ENCODE measurements around the gene MRRF.
"Not testable (repeated sequence)": the region's sequence is repeated elsewhere in the genome, so short reads cannot be mapped to it uniquely, and the experiment has no call there.

MRRF gene

DNA sequence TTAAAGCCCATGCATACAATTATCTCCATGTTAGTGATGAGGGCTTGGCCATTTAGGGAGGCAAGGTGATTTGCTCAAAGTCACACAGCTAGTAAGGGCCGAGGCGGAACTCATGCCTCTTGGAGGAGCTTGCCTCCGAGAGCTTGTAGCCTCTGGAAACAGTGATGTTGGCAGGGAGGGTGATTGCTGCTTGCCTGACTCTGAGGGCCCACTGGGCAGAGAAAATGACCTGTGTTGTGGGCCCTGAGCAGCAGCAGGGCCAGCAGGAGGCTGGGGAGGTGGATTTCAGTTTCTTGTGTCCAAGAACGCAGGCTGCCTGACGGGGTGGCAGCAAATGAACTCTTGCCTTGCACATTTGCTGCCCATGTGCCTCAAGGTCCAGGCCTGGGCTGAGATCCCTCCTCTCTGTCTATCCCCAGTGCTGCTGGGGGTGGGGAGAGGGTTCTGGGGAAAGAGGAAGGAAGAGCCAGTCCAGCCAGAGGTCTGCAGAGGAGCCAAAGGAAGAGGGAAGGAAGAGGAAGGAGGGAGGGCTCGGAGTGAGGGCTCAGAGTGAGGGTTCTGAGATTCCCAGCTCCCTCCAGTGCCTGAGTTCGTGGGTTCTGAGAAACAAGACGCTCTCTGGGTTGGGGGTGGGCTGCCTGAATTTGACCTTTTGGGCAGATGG is 90.0 kb downstream of the MRRF start:
- no peak for DNase-seq (ENCODE audit: low read depth in 3 of 3, low spot score in 1 of 3)

DNA sequence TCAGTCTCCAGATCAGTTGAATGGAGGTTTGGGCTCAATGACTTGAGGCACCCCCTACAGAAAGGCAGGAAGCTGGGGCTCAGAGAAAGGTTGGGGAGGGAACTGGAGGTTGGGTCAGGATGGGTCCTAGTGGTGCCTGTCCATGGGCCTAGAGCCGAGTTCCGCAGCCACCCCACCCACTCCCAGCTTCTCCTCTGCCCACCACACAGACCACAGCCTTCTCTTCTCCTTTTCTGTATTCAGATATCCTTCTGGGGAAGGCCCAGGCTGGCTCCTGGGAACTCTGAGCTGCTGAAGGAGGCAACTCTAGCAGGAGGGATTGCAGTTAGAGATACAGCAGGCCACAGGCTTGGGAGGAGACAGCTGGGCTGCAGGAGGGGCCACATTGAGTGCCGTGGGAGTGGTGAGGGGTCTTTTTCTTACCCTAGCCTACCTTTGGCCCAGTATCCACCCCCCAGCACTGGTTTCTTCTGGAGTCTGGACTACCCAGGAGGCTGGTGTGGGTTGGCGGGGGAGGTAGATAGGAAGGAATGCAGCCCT is 90.7 kb downstream of the MRRF start:
- DNase-seq (ENCODE audit: low read depth in 3 of 3, low spot score in 1 of 3): no peak

DNA sequence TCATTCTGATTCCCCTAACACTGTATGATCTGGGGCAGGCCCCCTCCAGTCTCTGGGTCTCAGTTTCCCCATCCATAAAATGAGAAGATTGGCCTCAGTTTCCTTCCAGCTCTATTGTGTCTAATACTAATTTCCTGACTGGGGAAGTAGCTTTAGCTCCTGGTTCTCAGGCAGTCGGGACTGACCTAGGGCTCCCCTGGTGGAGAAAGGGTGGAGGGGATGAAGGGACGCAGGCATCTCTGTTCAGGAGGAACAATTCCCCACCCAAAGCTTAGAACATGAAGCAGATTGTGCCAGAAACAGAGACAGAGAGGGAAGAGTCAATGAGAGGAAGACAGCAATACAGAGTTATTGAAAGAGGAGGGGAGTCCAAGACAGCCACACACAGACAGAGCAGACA is 91.9 kb downstream of the MRRF start:
- no peak for DNase-seq (ENCODE audit: low read depth in 3 of 3, low spot score in 1 of 3)

DNA sequence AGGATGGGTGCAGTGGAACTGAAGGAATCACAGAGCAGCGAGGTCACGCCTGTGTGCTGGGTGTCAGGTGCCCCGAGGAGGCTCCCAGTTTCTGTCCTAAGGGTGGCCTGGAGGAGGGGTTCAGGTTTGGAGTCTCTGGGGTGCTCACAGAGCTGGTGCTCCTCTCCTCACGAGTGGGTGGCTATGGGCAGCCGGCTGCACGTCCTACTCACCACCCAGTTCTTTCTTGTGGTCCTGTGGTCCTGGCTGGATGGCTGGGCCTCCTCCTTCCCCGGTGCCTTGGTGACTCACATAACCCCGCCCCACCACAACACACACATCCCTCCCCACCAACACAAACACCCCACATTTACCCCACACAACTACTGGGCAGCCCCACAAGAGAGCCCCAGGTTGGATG is 96.2 kb downstream of the MRRF start:
- no peak for DNase-seq (ENCODE audit: low read depth in 3 of 3, low spot score in 1 of 3)

DNA sequence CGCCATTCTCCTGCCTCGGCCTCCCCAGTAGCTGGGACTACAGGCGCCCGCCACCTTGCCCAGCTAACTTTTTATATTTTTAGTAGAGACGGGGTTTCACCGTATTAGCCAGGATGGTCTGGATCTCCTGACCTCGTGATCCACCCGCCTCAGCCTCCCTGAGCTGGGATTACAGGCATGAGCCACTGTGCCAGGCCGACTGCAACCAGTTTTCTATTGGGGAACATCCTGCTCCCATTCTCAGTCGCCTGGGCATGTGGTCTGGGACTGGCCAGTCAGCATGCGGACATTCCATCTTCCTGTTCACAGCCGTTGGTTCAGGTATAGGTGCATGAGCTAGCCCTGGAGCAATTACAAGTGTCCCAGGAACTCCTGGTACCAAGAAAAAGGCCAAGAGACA is 98.4 kb downstream of the MRRF start:
- not testable (repeated sequence) for DNase-seq (ENCODE audit: low read depth in 3 of 3, low spot score in 1 of 3)

DNA sequence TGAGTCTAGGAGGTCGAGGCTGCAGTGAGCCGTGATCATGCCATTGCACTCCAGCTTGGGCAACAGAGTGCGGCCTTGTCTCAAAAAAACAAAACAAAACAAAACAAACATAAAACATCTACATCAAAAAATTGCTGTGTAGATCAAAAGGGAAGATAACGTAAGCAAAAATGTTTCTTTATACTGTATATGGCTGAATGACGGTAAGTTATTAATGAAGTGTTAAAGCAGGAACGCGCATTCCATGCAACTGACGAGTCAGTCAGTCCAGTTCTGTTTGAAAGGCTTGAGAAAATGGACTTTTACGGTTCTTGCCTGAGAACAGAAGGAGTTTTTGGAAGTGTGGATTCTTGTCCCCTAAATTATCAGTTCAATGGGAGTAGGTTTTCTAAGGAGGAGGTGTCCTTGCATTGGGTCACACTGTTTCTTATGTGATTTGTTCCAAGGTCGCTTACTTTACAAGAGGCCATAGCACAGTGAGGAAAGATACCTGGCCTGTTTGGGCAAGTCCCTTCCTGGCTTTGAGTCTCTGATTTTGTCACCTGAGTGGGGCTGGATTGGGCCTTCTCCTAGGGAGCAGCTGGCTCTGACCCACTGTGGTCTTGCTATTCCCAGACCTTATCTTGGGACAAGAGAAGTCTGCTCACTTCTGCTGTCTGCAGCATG is 99.6 kb downstream of the MRRF start:
- DNase-seq (ENCODE audit: low read depth in 3 of 3, low spot score in 1 of 3): no peak

DNA sequence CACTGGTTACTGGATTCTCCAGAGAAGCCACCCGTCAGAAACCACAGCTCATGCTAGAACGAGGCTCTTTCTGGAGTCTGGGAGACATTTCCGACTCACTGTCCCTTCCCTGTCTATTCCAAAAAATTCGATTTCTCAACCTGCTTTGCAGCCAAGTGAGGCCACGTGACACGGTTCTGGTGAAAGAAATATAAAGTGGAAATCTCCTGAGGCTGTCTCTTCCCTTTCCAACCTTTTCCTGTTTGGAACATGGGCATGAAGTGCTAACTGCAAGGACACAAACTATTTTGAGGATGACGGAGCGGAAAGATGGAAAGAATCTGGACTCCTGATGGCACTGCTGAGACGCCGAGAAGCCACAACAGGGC is 100.1 kb downstream of the MRRF start:
- no peak for DNase-seq (ENCODE audit: low read depth in 3 of 3, low spot score in 1 of 3)

DNA sequence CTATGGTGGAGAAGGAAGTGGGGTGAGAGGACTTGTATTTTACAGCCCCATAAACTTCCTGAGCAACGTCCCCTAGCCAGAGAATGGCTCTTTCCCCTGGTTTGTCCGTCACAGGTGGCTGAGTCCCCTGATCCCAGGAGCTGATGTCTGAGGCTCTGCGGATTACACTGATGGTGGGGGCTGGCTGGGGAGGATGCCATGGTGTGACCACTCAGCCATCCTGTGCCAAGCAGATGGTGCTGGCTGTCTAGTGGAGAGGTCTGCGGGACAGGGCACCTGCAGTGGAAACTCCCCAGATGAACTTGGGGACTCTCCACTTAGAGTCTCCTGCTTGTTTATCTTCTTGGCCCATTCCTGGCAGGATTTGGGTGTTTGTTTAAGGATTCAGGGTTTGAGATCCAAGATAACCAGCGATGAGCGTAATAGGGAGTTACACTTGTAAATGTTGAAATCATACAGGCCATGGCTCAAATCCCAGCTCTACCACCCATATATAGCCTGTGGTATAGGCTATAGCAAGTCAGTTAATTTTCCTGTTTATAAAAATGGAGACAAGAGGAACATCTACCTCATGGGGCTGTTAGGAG is 101.5 kb downstream of the MRRF start:
- DNase-seq (ENCODE audit: low read depth in 3 of 3, low spot score in 1 of 3): no peak

DNA sequence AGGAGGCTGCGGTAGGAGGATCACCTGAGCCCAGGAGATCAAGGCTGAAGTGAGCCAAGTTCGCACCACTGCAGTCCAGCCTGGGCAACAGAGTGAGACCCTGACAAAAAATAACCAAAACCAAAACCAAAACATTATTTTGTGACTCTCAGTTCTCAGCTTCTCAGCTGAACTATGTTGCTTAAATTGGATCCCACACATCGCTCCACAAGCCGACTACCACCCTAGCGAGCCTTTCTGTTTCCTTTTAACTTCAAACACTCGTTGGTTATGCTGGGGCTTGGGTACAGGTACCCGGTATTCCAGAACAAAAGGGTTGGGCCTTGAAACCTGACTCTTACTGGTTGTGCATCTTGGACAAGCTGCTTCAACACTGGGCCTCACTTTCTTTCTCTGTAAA is 102.4 kb downstream of the MRRF start:
- DNase-seq (ENCODE audit: low read depth in 3 of 3, low spot score in 1 of 3): no peak

DNA sequence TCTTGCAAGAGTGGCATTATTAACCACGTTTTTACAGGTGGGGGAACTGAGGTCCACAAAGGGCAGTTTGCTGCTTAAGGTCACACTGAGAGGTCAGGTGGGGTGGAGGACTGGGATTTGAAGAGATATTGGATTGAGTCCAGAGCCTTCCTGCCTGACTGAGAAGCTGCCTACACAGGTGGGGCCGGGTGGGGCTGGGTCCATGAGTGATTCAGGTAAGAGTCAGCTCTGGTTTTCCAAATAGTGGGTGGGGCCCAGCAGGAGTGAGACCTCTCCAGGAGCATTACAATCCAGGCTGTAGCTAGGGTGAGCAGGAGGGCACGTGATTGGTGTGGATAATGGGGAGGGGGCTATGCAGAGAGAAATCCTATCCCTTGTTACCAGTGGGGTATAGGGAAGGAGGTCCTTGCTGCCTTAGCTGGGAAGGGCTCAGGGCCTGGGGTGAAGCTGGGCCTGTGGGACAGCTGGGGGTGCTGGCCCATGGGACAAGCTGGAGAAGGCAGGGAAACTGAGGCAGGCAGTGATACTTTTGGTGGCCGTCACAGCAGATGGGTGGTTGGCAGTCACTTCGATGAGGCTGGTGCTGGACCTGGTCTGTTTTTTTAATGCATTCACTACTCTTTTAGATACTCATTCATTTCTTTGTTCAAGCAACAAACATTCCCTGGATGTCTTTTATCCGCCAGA is 103.2 kb downstream of the MRRF start:
- DNase-seq (ENCODE audit: low read depth in 3 of 3, low spot score in 1 of 3): no peak

DNA sequence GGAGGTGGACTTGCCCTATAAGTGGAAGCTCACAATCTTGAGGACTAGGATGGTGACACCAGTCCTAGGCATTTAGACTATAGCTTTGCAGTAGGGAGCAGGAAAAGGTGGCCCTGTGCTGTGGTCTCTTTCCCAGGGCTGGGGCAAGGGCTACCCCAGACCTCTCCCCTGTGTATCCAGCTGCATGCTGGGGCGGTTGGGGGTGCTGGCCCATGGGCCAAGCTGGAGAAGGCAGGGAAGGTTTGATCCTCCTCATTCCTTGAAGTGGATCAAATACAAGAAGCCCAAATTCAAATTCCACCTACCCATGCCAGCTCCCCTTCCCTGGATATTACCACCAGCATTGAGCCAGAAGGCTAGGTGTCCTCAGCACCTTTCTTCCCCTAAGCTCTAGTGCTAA is 104.0 kb downstream of the MRRF start:
- no peak for DNase-seq (ENCODE audit: low read depth in 3 of 3, low spot score in 1 of 3)

DNA sequence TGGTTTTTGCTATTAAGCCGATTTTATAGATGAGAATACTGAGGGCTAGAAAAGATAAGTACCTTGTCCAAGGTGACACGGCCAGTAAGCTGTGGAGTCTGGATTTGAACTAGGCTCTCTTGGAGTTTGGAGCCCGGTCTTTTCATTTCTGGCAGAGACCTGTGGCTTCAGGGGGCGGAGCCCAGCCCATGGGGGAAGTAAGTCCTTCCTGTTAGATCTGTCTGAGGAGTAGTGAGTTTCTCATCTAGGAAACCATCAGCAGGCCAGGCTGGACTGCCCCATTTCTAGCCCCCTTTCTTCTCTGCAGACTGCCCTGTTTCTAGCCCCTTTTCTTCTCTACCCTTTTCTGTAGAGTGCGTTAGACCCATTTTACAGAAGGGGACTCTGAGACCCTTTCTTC is 105.6 kb downstream of the MRRF start:
- DNase-seq (ENCODE audit: low read depth in 3 of 3, low spot score in 1 of 3): no peak

DNA sequence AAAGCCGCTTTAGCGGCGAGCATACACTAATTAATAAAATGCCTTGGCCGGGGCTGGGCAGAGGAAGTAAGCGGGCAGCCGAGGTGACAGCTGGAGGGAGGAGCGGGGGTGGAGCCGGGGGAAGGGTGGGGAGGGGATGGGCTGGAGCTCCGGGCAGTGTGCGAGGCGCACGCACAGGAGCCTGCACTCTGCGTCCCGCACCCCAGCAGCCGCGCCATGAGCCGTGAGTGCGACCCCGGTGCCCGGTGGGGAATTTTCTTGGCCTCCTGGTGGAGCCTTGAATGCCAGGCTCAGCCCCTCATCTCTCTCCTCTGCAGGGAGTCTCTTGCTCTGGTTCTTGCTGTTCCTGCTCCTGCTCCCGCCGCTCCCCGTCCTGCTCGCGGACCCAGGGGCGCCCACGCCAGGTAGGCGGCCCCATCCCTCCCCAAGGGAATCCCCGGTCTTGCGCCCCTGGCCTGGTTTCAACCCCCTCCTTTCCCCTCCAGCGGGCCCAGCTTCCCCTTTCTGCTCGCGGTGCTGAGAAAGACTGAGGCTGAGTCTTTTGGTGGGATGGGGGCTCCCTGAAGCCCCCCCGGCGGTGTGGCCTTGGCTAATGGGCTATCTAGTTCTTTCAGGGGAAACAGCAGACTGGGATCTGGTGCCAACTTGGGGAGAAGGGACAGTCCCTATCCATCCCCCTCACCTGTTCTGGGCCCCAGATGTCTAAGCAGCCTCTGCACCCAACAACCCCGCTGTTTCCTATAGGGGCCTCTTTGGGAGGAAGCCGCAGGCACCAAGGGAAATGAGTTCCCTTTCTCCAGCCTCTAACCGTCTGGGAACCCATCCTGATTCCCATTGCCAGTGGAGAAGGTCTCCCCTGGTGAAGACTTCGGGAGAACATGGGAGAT is 106.4 kb downstream of the MRRF start, which contains the start of gene PTGS1:
Gene PTGS1 (plus strand): TSS at position 156 of the 887 bp plus-strand sequence. CDS start 61 bp downstream, at position 217.
- no peak for DNase-seq (ENCODE audit: low read depth in 3 of 3, low spot score in 1 of 3)

DNA sequence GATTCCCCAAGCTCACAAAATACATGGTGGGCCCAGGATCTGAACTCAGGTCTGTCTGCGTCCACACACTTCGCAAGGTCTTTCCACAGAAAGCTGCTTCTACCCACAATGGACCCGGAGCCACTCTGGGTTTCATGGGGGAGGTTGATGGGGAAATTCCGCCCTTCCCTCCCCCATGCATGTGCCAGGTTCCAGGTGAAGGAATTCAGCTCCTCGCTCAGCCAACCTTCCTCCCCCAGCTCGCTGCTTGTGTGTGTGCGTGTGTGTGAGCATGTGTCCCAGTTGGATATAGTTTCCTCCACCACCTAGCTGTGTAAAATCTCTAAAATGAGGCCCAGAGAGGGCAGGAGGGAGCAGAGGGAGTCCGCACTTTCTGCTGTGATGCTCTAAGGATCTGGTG is 107.2 kb downstream of the MRRF start:
- no peak for DNase-seq (ENCODE audit: low read depth in 3 of 3, low spot score in 1 of 3)

DNA sequence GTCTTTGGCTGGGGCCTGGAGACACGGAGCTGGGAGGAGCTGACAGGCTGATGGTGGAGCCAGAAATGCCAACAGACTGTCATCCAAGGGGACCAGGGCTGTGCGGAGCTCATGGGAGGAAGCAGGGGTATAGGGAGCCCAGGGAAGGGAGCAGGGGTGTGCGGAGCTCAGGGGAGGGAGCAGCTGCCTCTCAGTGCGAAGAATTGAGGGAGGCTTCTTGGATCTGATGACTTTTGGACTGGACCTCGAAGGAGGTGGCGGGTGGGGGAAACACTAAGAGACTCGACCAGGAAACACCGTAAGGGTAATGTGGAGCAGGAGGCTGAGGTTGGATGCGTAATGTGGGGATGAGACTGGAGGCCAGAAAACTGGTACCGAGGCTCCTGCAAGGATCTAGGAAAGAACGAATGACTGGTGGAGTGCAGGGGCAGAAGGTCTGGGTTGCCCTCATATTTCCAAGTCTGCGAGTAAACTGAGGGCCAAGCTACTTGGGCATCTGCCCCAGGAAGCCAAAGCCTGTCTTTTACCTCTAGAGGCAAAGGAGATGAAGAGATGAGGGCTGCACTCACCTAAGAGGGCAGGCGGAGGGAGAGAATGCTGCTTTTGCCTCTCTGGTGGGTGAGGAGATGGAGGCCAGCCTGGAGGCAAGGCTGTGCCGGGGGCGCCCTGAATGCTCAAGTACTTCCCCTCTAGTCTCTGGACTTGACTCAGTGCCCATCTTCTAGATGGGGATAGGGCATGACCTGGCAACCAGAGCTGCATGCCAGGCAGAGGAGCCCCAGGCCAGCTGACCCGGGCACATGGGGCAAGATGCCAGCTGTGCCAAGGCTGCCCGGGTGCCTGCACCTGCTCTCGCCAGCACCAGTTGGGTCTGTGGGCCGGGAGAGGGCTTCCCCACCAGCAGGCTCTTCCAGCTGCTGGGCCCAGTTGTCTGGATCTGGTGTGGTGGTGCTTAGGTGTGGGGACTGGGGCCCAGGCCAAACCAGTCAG is 108.5 kb downstream of the MRRF start:
- no peak for DNase-seq (ENCODE audit: low read depth in 3 of 3, low spot score in 1 of 3)

DNA sequence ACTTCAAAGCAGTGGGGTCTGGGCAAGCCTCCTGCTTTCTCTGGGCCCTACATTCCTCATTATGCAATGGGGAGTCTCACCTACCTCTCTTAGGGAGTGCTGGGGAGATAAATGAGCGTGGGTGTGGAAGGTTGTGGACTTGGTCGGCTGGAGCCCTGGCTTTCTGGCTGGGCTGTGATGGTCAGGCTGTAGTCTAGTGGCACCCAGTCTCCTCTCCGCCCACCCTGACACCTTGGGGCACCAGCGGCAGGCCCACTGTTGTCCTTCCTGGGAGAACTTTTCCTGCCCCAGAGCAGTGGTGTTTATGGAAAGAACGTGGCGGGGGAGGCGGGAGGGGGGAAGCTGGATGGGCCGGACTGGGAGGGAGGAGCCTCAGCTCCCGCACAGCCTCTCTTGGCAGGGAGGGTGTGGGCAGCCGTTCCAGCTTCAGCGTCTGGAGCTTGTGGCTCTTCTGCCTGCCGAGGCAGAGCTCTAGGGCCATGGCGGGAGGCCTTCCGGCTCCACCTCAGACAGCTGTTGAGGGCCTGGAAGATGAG is 110.3 kb downstream of the MRRF start:
- DNase-seq (ENCODE audit: low read depth in 3 of 3, low spot score in 1 of 3): no peak

DNA sequence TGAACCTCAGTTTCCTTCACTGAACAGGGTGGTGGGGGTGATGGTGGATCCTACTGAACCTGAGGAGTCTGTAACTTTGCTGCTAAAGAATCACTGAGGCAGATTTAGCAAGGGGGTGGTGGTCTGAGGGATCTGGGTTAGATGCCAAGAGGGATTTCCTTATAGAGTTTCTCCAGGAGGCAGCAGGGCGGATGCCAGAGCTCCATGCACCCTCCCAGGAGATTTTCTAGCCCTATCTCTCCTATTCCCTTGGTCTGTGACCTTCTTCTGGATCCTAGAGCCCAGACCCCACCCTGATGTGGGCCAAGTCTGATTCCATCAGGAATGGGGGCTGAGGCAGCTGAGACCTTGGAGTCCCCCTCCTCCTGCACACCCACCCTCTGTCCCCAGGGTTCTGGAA is 112.1 kb downstream of the MRRF start:
- no peak for DNase-seq (ENCODE audit: low read depth in 3 of 3, low spot score in 1 of 3)

DNA sequence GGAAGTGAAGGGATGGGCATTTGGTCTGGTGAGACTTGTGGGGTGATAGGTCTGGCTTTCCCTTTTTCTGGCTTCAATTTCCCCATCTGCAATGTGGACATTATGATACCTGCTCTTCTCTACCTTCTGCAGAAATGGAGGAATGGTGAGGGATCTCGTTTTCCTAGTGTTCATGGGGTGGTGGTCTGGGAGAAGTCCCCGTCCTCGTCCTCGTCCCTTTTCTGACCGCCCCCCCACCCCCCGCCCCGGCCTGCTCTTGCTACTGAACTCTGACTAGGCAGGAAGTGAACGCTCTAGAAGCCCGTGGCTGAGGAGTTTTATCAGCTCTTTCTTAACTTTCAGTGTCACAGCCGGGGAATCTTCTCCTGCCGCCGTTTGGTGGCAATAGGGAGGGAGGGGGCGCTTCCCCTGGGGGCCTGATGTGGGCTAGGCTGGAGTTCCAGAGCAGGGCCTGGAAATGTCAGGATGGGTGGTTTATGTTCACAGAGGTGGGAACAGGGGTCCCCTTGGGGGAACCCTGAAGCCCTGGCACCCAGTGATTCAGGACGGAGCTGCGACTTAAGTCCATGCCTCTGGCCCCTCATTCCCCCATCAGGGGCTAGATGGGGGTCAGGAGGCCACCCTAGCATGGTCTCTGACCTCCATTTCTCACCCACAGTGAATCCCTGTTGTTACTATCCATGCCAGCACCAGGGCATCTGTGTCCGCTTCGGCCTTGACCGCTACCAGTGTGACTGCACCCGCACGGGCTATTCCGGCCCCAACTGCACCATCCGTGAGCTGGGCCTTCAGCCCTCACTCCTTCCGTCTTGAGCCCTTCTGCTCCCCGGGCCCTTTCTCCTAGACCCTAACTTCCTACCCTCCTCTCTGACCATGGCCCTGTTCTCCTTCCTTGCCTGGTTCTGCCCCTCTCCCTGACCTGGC is 112.8 kb downstream of the MRRF start:
- no peak for DNase-seq (ENCODE audit: low read depth in 3 of 3, low spot score in 1 of 3)
